ENCODE measurements around the gene P2RY14. TPM values are rescaled to one million over a fixed set of nuclear protein-coding genes. Genes with fewer than 3 reads are reported as not detected.

The P2RY14 gene
- total RNA-seq, 1 experiment from 2014 or later: not detected

DNA sequence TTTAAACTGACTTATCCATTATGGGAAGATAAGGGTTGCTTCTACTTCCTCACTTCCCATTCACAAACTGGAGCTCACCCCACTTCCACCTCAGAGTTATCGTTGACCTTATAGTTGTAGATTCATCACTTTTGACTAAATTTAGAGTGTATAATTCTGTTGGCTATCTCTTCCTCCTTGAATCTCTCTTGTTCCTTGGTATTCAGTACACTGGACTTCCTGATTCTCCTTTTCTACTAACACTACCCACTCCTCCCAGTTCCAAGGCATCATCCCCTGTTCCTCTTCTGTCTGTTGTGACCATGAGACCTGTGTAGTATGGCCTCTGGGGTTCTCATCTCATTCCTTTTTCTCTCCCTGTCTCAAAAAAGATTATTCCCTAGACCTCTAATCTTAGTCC, 44.2 kb upstream of the P2RY14 start (continued):
- TF ChIP-seq TCF7 (CRISPR knock-in tag; IDR thresholded peaks at IDR 0.05; ENCODE audit: low read depth) (no peak), E2F1 (CRISPR knock-in tag; IDR thresholded peaks at IDR 0.05) (no peak), NFATC4 (CRISPR knock-in tag; IDR thresholded peaks at IDR 0.05) (no peak), JUN (CRISPR knock-in tag; IDR thresholded peaks at IDR 0.05) (no peak), ATF6 (CRISPR knock-in tag; IDR thresholded peaks at IDR 0.05) (no peak), MLX (CRISPR knock-in tag; IDR thresholded peaks at IDR 0.05) (no peak), ATF3 (CRISPR knock-in tag; conservative IDR thresholded peaks at IDR 0.05) (no peak)

DNA sequence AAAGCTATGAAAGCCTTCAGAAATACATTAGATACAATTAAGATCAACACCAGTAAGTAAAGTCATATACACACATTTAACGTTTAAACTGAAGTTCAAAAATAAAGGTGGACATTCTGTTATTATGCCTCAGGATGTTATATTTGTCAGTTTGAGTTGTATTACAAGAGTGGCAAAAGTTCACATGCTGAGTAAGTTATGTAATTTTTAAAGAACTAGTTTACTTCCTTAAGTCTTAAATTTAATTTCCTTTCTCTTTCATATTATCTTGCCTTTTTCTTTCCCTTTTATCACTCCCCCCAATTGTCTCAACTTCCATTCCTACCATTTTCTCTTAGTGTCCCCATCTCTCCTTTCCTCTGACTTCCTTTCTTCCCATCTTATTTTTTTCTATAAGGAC, 43.2 kb upstream of the P2RY14 start:
- no peak for ATAC-seq
- Mint-ChIP-seq H3K27me3 (ENCODE audit: low read depth) (no peaks in the 10 kb centered on the region), H3K27ac (no peak overlapping the region), H3K36me3 (no peaks in the 10 kb centered on the region), H3K9me3 (no peaks in the 10 kb centered on the region; the same call in 1 of the 2 replicates), H3K4me1 (peaks cover 15% of the 10 kb centered on the region), H3K4me3 (no peak overlapping the region)
- CTCF ChIA-PET: no interaction called here
- POLR2A ChIA-PET: no interaction called here
- TF ChIP-seq, protein P1, sequence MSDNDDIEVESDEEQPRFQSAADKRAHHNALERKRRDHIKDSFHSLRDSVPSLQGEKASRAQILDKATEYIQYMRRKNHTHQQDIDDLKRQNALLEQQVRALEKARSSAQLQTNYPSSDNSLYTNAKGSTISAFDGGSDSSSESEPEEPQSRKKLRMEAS (CRISPR knock-in tag; IDR thresholded peaks at IDR 0.05): no peak
- TF ChIP-seq, protein P2, sequence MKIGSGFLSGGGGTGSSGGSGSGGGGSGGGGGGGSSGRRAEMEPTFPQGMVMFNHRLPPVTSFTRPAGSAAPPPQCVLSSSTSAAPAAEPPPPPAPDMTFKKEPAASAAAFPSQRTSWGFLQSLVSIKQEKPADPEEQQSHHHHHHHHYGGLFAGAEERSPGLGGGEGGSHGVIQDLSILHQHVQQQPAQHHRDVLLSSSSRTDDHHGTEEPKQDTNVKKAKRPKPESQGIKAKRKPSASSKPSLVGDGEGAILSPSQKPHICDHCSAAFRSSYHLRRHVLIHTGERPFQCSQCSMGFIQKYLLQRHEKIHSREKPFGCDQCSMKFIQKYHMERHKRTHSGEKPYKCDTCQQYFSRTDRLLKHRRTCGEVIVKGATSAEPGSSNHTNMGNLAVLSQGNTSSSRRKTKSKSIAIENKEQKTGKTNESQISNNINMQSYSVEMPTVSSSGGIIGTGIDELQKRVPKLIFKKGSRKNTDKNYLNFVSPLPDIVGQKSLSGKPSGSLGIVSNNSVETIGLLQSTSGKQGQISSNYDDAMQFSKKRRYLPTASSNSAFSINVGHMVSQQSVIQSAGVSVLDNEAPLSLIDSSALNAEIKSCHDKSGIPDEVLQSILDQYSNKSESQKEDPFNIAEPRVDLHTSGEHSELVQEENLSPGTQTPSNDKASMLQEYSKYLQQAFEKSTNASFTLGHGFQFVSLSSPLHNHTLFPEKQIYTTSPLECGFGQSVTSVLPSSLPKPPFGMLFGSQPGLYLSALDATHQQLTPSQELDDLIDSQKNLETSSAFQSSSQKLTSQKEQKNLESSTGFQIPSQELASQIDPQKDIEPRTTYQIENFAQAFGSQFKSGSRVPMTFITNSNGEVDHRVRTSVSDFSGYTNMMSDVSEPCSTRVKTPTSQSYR (CRISPR knock-in tag; IDR thresholded peaks at IDR 0.05): no peak
- TF ChIP-seq ESRRA (CRISPR knock-in tag; IDR thresholded peaks at IDR 0.05; ENCODE audit: borderline replicate concordance) (no peak), NR1H2 (CRISPR knock-in tag; IDR thresholded peaks at IDR 0.05) (no peak), MYBL2 (CRISPR knock-in tag; IDR thresholded peaks at IDR 0.05) (no peak), ZNF138 (CRISPR knock-in tag; conservative IDR thresholded peaks at IDR 0.05) (no peak), OVOL2 (CRISPR knock-in tag; IDR thresholded peaks at IDR 0.05; ENCODE audit: borderline replicate concordance) (no peak)
- TF ChIP-seq, protein P3, sequence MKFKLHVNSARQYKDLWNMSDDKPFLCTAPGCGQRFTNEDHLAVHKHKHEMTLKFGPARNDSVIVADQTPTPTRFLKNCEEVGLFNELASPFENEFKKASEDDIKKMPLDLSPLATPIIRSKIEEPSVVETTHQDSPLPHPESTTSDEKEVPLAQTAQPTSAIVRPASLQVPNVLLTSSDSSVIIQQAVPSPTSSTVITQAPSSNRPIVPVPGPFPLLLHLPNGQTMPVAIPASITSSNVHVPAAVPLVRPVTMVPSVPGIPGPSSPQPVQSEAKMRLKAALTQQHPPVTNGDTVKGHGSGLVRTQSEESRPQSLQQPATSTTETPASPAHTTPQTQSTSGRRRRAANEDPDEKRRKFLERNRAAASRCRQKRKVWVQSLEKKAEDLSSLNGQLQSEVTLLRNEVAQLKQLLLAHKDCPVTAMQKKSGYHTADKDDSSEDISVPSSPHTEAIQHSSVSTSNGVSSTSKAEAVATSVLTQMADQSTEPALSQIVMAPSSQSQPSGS (CRISPR knock-in tag; IDR thresholded peaks at IDR 0.05; ENCODE audit: borderline replicate concordance, low read depth): no peak
- TF ChIP-seq, protein P4, sequence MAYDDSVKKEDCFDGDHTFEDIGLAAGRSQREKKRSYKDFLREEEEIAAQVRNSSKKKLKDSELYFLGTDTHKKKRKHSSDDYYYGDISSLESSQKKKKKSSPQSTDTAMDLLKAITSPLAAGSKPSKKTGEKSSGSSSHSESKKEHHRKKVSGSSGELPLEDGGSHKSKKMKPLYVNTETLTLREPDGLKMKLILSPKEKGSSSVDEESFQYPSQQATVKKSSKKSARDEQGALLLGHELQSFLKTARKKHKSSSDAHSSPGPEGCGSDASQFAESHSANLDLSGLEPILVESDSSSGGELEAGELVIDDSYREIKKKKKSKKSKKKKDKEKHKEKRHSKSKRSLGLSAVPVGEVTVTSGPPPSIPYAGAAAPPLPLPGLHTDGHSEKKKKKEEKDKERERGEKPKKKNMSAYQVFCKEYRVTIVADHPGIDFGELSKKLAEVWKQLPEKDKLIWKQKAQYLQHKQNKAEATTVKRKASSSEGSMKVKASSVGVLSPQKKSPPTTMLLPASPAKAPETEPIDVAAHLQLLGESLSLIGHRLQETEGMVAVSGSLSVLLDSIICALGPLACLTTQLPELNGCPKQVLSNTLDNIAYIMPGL (CRISPR knock-in tag; IDR thresholded peaks at IDR 0.05): no peak
- no peak for DNase-seq (ENCODE audit: low spot score)
